GM21360 (cell line): Measurements from ENCODE around the gene THY1.
A peak's percentile ranks its signal among the peaks of the same experiment; 100 is the strongest.
"Not testable (repeated sequence)": the region's sequence is repeated elsewhere in the genome, so short reads cannot be mapped to it uniquely, and the experiment has no call there.

Experiments
- ATAC-seq: cut with Tn5 transposase; IDR thresholded peaks from one replicate; pipeline ENCODE4 v1.9.1; 2021; ENCODE audit warnings: mild to moderate bottlenecking, moderate library complexity; ENCODE audit not compliant: unreplicated experiment

Gene THY1

DNA sequence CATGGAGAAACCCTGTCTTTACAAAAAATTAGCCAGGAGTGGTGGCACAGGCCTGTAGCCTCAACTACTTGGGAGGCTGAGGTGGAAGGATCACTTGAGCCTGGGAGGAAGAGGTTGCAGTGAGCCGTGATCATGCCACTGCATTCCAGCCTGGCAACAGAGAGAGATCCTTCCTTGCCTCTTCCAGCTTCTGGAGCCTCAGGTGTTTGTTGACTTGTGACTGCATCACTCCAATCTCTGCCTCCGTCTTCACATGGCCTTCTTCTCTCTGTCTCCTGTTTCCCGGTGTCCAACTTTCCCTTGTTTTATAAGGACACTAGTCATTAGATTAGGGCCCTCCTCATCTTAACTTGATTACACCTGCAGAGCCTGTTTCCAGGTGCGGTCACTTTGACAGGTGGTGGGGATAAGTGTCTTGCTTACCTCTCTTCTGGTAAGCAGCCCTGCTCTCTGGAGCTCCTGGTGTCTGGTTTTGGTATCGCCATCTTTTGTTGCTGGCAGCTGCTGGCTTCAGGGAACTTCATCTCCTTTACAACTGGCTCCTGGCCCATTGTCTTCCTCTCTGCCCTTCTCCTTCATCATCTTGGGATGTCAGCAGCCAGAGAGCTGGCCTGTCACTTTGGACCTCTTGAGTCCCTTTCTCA is 33.2 kb downstream of the THY1 start:
- no peak for ATAC-seq

DNA sequence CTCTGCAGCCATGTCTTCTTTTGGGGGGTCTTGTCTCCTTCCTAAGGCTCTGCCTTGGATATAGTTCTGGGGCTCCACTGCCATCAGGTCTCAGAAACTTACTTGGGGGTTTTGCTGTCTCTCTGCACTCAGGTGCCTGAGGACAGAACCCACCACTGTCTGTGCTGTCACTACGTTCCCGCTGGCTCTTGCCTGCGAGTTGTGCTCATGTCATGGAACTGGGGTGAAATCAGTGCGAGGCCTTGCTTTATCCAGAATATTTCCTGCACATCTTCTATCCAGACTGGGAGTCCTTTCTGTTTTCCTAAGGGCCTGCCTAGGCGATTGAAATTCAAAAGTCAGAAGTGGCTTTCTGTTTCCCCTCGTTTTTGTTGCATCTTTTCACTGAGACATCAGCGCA is 34.9 kb downstream of the THY1 start:
- no peak for ATAC-seq

- ATAC-seq: no peak
These were observed 38.6 kb downstream of the THY1 start for GRCh38 chr11:119384332-119384731.

GRCh38 chr11:119382513-119382912 is 40.5 kb downstream of the THY1 start:
- not testable (repeated sequence) for ATAC-seq

DNA sequence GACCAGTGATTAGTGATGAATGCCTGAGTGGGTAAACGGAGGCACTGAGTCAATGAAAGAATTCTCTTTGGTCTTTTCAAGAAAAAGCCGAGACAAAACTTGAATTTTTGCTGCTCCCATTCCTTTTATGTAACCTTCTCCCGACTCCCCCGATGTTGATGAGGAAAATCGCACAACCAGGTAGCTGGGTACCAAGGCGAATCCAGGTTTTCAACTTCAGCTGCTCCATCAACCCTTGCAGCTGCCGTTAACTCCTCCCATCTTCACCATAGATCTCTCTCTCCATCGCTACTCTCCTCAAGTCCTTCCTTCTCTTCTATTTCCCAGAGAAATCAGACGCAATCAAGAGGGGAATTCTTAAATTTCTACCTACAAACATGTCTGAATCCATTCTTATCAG is 40.9 kb downstream of the THY1 start:
- no peak for ATAC-seq

- ATAC-seq: peak; percentile 95
These were observed 41.6 kb downstream of the THY1 start, which contains the start of gene USP2 for GRCh38 chr11:119381181-119381988. Gene USP2 (minus strand): TSS chr11:119381690. CDS start chr11:119373480, 8,210 bp downstream.

DNA sequence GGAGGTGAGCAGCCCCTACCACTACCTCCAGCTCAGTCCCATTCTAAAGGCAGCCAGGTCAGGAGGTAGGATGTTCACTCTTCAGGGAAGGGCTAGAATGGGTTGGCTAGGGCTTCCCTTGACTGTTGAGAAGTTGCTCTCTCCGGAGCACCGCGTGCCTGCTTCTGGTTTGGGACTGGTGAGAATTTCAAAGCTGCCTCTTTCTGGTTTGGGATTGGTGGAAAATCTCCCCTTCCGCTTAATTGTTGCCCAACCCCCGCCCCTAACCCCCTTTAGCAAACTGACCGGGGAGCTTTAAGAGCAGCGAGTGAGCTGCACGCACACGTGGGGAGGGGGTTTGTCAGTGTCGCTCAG is 42.2 kb downstream of the THY1 start:
- ATAC-seq: no peak

DNA sequence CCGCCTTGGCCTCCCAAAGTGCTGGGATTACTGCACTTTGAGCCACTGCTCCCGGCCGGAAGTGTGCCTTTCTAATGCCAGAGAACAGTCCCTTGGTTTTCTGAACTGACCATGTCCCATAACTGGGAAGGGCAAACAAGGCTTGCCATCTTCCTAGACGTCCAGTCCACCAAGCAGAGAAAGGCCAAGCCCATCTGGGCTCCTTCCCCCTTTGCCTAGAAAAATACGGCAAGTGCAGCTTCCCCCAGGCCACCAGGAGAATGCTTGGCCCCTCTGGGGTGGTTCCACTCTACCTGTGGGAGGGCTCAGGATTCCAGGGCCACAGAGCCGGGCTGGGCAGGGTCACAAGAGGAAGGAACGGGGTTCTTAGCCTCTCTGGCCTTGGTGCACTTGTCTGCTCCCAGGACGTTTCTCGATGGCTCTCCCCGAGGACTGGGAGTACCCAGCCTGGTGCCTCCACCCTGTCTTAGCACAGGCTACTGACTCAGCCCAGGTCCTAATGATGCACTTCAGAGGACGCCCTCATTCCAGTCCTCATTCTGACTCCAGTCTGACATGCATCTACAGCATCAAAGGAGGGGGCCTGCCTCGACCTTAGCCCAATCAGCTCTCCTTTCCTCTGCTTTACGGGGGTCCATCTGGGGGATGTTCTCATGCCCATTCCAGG is 42.7 kb downstream of the THY1 start:
- no peak for ATAC-seq

- no peak for ATAC-seq
These were observed 44.0 kb downstream of the THY1 start for GRCh38 chr11:119378851-119379465.

GRCh38 chr11:119377961-119378667 is 44.9 kb downstream of the THY1 start:
- no peak for ATAC-seq

GRCh38 chr11:119377112-119377901 is 45.7 kb downstream of the THY1 start:
- ATAC-seq: no peak

DNA sequence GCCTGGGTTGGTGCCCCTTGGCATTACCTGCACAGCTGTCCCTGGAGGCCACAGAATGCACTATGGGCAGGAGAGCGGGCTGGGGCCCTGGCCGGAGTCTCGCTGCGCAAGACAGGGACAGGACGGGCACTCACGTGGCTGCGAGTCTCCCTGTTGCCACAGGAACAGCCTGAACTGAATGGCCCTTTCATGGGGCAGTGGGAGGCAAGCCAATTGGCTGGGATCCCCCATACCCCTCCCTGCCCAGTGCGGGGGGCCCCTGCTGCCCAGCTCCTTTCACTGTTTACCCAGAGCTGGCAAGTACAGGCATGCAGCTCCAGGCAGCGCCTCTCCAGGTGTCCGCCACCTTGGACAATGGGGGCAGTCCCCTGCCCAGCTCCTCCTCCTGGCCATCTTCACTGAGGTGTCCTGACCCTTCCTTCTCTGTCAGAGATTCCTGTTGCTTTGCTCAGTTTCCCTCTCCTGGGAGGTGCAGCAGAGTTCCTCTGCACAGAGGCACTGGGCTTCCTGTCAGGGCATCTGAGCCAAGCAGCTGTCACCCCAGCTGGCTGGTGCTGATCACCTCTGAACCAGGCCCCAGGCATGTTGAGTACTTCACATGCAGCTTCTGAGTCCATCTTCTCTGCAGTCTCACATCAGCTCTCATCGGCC is 46.6 kb downstream of the THY1 start:
- no peak for ATAC-seq

GRCh38 chr11:119375337-119376196 is 47.4 kb downstream of the THY1 start:
- ATAC-seq: no peak

- ATAC-seq: no peak
These were observed 48.2 kb downstream of the THY1 start for GRCh38 chr11:119374632-119375336.

- no peak for ATAC-seq
These were observed 48.9 kb downstream of the THY1 start for GRCh38 chr11:119373921-119374631.

GRCh38 chr11:119373059-119373920 is 49.7 kb downstream of the THY1 start:
- ATAC-seq: no peak
